GM23338 (cell line): ENCODE results near the gene CT83. TPM values are rescaled to one million over a fixed set of nuclear protein-coding genes. Genes with fewer than 3 reads are reported as not detected.

Experiments
- ATAC-seq: fragments of 200-7000 bp; cut with Tn5 transposase; 3 replicates; pipeline ENCODE4 v1.9.1; 2020
- DNase-seq: peaks from one replicate; pipeline ENCODE4 v3.0.0-alpha.2; 2015; ENCODE audit warnings: low spot score
- H2AFZ ChIP-seq: fragments of 200-600 bp; sonication (generic); 2 replicates; pipeline ENCODE4 v1.8.0; 2016; ENCODE audit warnings: antibody characterized with exemption, mild to moderate bottlenecking, moderate library complexity
- H3F3A ChIP-seq: fragments of 200-600 bp; sonication (generic); replicated peaks from 2 replicates; pipeline ENCODE4 v1.8.0; 2017; ENCODE audit warnings: antibody characterized with exemption, mixed run types, low read depth
- H3K27ac ChIP-seq: fragments of 200-600 bp; sonication (generic); 2 replicates; pipeline ENCODE4 v1.6.1; 2016; ENCODE audit warnings: low read depth
- H3K27me3 ChIP-seq: fragments of 200-600 bp; sonication (generic); 2 replicates; pipeline ENCODE4 v1.8.0; 2016; ENCODE audit warnings: mild to moderate bottlenecking, mixed run types, moderate library complexity; ENCODE audit not compliant: insufficient read depth
- H3K36me3 ChIP-seq: fragments of 200-600 bp; sonication (generic); 2 replicates; pipeline ENCODE4 v1.8.0; 2016; ENCODE audit warnings: mild to moderate bottlenecking; ENCODE audit not compliant: insufficient read depth
- H3K4me1 ChIP-seq: fragments of 200-600 bp; sonication (generic); 2 replicates; pipeline ENCODE4 v1.8.0; 2016; ENCODE audit warnings: mild to moderate bottlenecking, moderate library complexity; ENCODE audit not compliant: insufficient read depth
- H3K4me2 ChIP-seq: fragments of 200-600 bp; sonication (generic); 2 replicates; pipeline ENCODE4 v1.7.1; 2017; ENCODE audit warnings: mixed run types
- H3K4me3 ChIP-seq: fragments of 200-600 bp; sonication (generic); 2 replicates; pipeline ENCODE4 v1.6.1; 2016; ENCODE audit warnings: mixed run types
- H3K79me2 ChIP-seq: fragments of 200-600 bp; sonication (generic); replicated peaks from 2 replicates; pipeline ENCODE4 v1.8.0; 2017; ENCODE audit warnings: mild to moderate bottlenecking; ENCODE audit not compliant: insufficient read depth
- H3K9me2 ChIP-seq: fragments of 200-600 bp; sonication (generic); 2 replicates; pipeline ENCODE4 v1.8.0; 2017; ENCODE audit not compliant: insufficient read depth
- H4K20me1 ChIP-seq: fragments of 200-600 bp; sonication (generic); replicated peaks from 2 replicates; pipeline ENCODE4 v1.8.0; 2017; ENCODE audit warnings: mild to moderate bottlenecking; ENCODE audit not compliant: insufficient read depth
- H3K27ac Mint-ChIP-seq: 2 replicates; pipeline ENCODE4 v1.8.0; 2020; ENCODE audit warnings: inconsistent platforms, mild to moderate bottlenecking, moderate library complexity, mixed read lengths
- H3K27me3 Mint-ChIP-seq: 3 replicates; pipeline ENCODE4 v1.8.0; 2022; ENCODE audit warnings: low read depth, mild to moderate bottlenecking, moderate library complexity, mixed read lengths, inconsistent platforms; ENCODE audit not compliant: insufficient read depth, poor library complexity
- H3K36me3 Mint-ChIP-seq: 3 replicates; pipeline ENCODE4 v1.8.0; 2021; ENCODE audit warnings: low read depth, mild to moderate bottlenecking, inconsistent platforms, moderate library complexity, mixed read lengths
- H3K4me1 Mint-ChIP-seq: 3 replicates; pipeline ENCODE4 v1.8.0; 2020; ENCODE audit warnings: mild to moderate bottlenecking, inconsistent platforms, mixed read lengths
- H3K4me3 Mint-ChIP-seq: 3 replicates; pipeline ENCODE4 v1.8.0; 2021; ENCODE audit warnings: moderate library complexity, mild to moderate bottlenecking, inconsistent platforms, mixed read lengths
- H3K9me3 Mint-ChIP-seq: 3 replicates; pipeline ENCODE4 v1.8.0; 2020; ENCODE audit warnings: moderate library complexity, mild to moderate bottlenecking, inconsistent platforms, mixed read lengths
- CREB1 ChIP-seq: fragments of 250-450 bp; sonication (Bioruptor Pico); IDR thresholded peaks from 2 replicates; pipeline ENCODE4 v1.5.0; 2020; ENCODE audit warnings: low read depth, mild to moderate bottlenecking, moderate library complexity
- CTCF ChIP-seq, 2 experiments: fragments of 200-600 bp in 1 of 2; sonication (generic) in 1 of 2; conservative IDR thresholded peaks; 2 replicates each; pipeline versions ENCODE4 v1.5.1 to v1.6.1; 2016 to 2017; ENCODE audit warnings: antibody characterized with exemption in 2 of 2, low read depth in 2 of 2, mild to moderate bottlenecking in 2 of 2, moderate library complexity in 1 of 2
- ETS1 ChIP-seq: IDR thresholded peaks from 2 replicates; pipeline ENCODE4 v1.6.1; 2016; ENCODE audit warnings: antibody characterized with exemption
- EZH2phosphoT487 ChIP-seq: fragments of 200-600 bp; sonication (generic); IDR thresholded peaks from one replicate; pipeline ENCODE4 v1.8.1; 2018; ENCODE audit warnings: antibody characterized with exemption; ENCODE audit not compliant: unreplicated experiment
- JUNB ChIP-seq: IDR thresholded peaks from one replicate; pipeline ENCODE4 v1.6.1; 2016; ENCODE audit warnings: antibody characterized with exemption; ENCODE audit not compliant: unreplicated experiment
- NANOG ChIP-seq: IDR thresholded peaks from 2 replicates; pipeline ENCODE4 v1.6.1; 2016; ENCODE audit warnings: antibody characterized with exemption, borderline replicate concordance
- POLR2AphosphoS5 ChIP-seq: IDR thresholded peaks from 2 replicates; pipeline ENCODE4 v1.6.1; 2016; ENCODE audit warnings: antibody characterized with exemption, low read depth
- REST ChIP-seq: IDR thresholded peaks from one replicate; pipeline ENCODE4 v1.6.1; 2018; ENCODE audit warnings: antibody characterized with exemption; ENCODE audit not compliant: unreplicated experiment
- STAT1 ChIP-seq: IDR thresholded peaks from one replicate; pipeline ENCODE4 v1.6.1; 2016; ENCODE audit warnings: antibody characterized with exemption; ENCODE audit not compliant: unreplicated experiment
- ZNF114 ChIP-seq: fragments of 250-450 bp; sonication (Bioruptor Pico); IDR thresholded peaks from 2 replicates; pipeline ENCODE4 v1.5.0; 2020; ENCODE audit warnings: mild to moderate bottlenecking, moderate library complexity
- ZNF331 ChIP-seq: fragments of 250-450 bp; sonication (Bioruptor Pico); IDR thresholded peaks from 2 replicates; pipeline ENCODE4 v1.5.0; 2020; ENCODE audit warnings: low read depth, mild to moderate bottlenecking, moderate library complexity
- ZNF462 ChIP-seq: fragments of 250-450 bp; sonication (Bioruptor Pico); IDR thresholded peaks from 2 replicates; pipeline ENCODE4 v1.5.0; 2020; ENCODE audit warnings: mild to moderate bottlenecking, moderate library complexity
- polyA plus RNA-seq: library from polyadenylated mRNA; unstranded; fragments of >200 nt; fragmentation: Nextera tagmentation; extraction: Ambion mirVana; gene quantifications from 2 replicates; pipeline ENCODE4 v1.2.1, GENCODE V29; 2016
- total RNA-seq: library from RNA; depleted of rRNA; stranded (reverse); fragments of >200 nt; shearing (Covaris generic); gene quantifications from 2 replicates; pipeline ENCODE4 v1.2.3, GENCODE V29; 2014

Gene CT83
- total and polyA plus RNA-seq, 2 experiments from 2014 or later, result not detected

- ATAC-seq, result no peak
- no peak overlapping the region for H2AFZ ChIP-seq
- H3K4me1 ChIP-seq, result no peaks in the 10 kb centered on the region
- no peaks in the 10 kb centered on the region for H3K27me3 ChIP-seq
- DNase-seq, result no peak
- Mint-ChIP-seq H3K4me1 (no peaks in the 10 kb centered on the region), H3K36me3 (no peaks in the 10 kb centered on the region), H3K27ac (no peak overlapping the region), H3K27me3 (no peaks in the 10 kb centered on the region), H3K9me3 (no peaks in the 10 kb centered on the region), H3K4me3 (no peak overlapping the region)
- H3K27ac ChIP-seq, result no peak overlapping the region
- H4K20me1 ChIP-seq, result no peaks in the 10 kb centered on the region
- no peak overlapping the region for H3K4me2 ChIP-seq
- H3K9me2 ChIP-seq, result no peaks in the 10 kb centered on the region
- no peaks in the 10 kb centered on the region for H3K79me2 ChIP-seq
- no peak overlapping the region for H3K4me3 ChIP-seq
- no peak for TF ChIP-seq ZNF114 (CRISPR knock-in tag)
- no peak for TF ChIP-seq NANOG
- TF ChIP-seq EZH2phosphoT487, result no peak
- no peak for TF ChIP-seq ETS1
- no peak for TF ChIP-seq JUNB
- TF ChIP-seq REST, result no peak
- no peak for TF ChIP-seq ZNF462
- no peak for TF ChIP-seq ZNF331 (CRISPR knock-in tag)
- TF ChIP-seq CTCF (conservative IDR thresholded peaks at IDR 0.05; ENCODE audit: low read depth in 2 of 2), result no peak
- no peak for TF ChIP-seq STAT1
- TF ChIP-seq POLR2AphosphoS5, result no peak
- no peak for TF ChIP-seq CREB1 (CRISPR knock-in tag)
- H3K36me3 ChIP-seq, result no peaks in the 10 kb centered on the region
- no peaks in the 10 kb centered on the region for H3F3A ChIP-seq
Observed at GRCh38 chrX:116493271-116493670, 30.5 kb upstream of the CT83 start.
